SH-SY5Y (cell line): Measurements from ENCODE around the gene CNDP2.

Experiments used
- GATA2 ChIP-seq: IDR thresholded peaks from 2 replicates; pipeline ENCODE4 v1.6.1; 2011; ENCODE audit warnings: mild to moderate bottlenecking, low read depth, low read length
- GATA3 ChIP-seq: IDR thresholded peaks from 2 replicates; pipeline ENCODE4 v1.6.1; 2011; ENCODE audit warnings: low read depth, mild to moderate bottlenecking, low read length, moderate library complexity

Gene CNDP2

DNA sequence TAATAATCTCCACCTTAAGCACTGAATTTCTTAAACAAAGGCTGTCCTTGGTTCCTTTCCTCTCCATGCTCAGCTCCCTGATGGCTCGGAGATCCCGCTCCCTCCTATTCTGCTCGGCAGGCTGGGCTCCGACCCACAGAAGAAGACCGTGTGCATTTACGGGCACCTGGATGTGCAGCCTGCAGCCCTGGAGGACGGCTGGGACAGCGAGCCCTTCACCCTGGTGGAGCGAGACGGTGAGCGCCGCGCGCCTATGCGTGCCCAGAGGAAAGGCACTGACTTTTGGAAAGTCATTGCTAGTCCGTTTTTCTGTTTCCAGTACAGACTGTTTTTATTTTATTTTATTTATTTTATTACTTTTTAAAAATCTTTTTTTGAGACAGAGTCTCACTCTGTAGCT lies 9.6 kb downstream of the CNDP2 start:
- no peak for TF ChIP-seq GATA3
- no peak for TF ChIP-seq GATA2

DNA sequence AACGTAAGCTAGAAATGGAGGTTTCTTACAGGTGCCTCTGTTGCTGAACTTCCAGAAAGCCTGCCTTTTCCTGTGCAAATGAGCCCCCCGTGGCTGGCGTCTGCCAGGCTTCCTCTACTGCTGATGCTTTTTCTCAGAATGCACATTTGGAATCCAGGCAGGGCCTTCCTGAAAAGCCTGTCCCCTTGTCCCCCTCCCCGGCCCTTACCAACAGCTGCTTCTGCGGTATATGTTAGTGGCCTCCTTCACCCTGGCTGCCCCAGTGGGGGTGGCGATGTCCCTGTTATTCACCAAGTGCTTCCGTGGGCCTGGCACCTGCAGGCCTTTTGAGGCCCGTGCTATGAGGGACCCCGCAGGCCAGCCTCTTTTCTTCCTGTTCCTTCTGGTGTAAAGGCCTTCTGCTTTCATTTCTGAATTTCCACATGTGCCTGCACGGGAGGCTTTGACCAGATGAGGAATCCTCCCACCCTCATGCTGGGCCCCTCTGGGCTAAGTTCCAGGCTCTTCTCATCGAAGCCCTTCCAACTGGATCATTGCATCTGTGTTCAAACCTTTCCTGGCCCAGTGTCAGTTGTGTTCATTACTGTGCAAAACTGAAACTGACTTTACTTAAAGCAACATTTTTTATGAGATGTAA lies 10.4 kb downstream of the CNDP2 start:
- TF ChIP-seq GATA2, result no peak
- TF ChIP-seq GATA3, result no peak

DNA sequence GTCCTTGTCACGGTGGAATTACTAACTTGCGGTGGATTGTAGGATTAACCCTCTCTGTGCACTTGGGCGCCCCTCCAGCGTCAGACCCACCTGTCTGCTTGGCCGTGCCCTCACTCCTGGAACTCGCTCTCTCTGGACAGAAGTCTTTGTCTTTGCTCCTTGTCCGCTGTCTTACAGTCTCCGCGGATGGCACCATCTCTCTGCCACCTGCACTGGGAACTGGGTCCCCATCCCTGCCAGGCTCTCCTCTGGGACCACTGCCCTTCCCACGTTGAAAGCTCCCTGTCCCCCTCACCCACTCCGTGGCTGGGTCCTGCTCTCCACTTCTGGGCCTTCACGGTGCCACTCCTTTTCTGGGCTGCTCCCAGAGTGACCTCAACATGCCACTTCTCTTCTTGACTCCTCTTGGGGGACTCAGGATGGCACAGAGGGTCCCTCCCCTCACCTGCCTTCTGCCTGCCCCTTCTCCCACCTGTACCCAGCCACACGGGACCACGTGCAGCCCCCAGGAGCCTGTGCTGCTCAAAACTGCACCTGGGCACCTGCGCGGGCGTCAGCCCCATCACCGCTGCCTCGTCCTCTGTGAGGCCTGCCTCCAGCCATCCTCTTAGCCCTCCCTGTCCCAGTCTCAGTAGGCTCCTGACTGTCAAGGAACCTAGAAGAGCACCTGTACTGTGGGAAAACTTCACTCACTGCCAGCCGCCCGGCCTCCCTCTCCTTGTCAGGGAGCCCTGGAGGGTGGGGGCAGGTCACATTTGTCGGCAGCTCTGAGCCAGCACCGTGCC lies 11.1 kb downstream of the CNDP2 start:
- TF ChIP-seq GATA3, result no peak

DNA sequence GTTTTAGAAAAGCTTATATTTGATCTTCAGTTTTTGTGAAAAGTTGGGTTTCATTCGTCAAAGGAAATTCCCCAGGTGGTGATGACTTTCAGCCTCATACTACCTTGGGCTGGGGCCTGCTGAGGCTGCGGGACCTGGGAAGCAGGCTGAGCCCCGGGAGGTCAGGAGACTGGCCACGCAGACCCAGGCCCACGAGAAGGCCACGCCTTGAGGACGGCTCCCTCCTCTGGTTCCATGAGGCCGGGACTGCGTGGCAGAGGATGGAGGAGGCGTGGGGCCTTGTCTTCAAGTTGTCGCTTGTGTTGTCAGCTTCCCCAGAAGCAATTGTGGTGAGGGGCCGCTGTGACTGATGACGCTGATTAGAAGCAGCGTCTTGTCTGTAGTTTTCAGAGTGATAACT lies 11.8 kb downstream of the CNDP2 start:
- TF ChIP-seq GATA3 (no peak), GATA2 (no peak)

DNA sequence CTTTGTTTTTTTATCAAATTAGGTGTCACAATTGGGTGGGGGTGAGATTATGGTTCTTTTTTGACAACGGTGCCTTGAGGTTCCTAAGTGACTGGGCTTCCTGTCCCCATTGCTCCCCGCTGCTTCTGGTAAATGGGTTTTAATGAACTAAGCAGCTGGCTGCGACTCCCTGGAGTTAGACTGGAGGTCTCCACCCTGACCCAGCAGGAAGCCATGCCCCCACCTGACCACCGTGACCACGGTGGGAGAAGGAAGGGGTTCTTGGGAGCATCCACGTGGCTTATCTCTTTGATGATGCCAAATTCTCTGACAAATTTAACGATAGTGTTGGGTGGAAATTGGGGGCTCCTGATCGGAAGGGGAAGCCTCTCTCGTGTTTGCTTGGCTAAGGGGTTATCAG lies 12.2 kb downstream of the CNDP2 start:
- TF ChIP-seq GATA2 (no peak), GATA3 (no peak)

DNA sequence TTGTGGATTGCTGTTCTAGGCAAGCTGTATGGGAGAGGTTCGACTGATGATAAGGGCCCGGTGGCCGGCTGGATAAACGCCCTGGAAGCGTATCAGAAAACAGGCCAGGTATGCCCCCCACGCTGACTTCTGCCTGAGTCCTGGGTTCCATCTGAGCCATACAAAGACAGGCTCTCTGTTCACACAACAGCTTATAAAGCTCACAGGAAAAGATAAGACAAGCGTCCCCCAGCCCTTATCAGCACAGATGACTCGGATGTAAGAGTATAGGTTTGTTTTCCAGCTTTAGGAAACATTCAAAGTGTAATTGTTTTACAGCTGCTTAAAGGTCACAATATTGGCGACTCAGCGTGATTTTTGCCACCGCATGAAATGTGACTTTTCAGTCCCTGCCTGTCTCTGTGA lies 12.7 kb downstream of the CNDP2 start:
- TF ChIP-seq GATA2, result no peak

DNA sequence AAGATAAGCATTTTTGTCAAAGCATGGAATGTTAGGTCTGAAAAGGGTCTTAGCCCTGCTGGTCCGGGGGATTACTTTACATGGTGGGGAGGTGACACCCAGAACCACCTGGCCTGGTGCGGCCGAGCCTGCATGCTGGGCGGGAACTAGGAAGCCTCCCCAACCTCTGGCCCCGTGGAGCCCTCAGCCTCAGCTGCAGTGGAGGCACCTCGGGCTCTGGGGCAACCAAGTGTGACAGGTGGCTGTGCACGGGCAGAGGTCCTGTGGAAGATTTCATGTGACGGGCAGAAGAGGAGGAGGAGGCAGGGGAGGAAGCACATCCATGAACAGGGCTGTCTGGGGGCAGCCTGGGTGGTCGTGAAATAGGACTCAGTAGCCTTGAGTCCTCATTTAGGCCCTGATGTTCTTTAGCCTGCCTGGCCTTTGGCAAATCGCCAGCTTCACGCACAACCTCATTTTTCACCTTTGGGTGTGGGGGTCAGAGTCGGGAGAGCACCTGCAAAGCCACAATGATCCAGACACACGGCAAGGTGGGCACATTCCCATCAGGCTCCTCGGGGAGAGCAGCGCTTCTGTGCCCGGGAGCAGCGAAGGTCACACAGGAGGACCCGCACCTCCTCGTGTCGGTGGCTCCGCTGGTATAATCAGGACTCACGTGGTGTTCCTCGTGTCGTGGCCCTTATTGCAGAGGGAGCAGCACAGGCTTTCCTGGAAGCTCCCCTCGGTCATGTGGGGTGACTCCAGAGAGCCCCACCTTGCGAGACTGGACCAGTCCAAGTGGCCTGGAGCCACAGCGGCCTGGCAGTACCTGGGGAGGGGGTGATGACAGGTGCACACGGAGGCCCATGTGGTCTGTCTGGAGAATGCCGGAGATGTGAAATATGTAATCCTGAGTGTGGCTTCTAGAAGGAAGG lies 13.9 kb downstream of the CNDP2 start:
- TF ChIP-seq GATA3, result no peak
- TF ChIP-seq GATA2, result no peak

DNA sequence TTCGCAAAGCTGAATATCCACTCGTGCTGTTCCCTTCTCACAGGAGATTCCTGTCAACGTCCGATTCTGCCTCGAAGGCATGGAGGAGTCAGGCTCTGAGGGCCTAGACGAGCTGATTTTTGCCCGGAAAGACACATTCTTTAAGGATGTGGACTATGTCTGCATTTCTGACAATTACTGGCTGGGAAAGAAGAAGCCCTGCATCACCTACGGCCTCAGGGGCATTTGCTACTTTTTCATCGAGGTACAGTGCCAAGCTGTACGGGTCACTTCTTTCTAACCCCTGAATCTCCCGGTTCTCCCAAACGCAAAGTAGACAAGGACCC lies 14.6 kb downstream of the CNDP2 start:
- TF ChIP-seq GATA2 (no peak), GATA3 (no peak)

DNA sequence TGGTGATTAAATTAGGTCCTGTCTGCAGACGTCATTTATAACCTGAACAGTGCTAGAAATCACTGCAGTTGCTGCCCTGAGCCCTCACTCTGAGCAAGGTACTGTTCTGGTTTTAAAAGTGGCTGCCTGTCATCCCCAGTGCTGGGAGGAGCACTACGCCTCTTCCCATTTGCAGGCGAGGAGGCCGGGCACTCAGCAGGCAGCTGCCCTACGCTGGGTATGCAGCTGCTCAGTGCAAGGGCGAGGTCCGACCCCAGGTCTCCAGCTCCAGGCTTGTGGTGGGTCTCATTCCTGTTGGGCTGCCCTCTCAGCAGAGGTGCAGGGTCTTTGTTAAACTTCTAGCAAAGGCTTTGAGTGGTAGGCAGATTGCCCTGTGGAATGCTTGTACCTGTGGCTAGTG lies 15.7 kb downstream of the CNDP2 start:
- TF ChIP-seq GATA3, result no peak
- no peak for TF ChIP-seq GATA2

DNA sequence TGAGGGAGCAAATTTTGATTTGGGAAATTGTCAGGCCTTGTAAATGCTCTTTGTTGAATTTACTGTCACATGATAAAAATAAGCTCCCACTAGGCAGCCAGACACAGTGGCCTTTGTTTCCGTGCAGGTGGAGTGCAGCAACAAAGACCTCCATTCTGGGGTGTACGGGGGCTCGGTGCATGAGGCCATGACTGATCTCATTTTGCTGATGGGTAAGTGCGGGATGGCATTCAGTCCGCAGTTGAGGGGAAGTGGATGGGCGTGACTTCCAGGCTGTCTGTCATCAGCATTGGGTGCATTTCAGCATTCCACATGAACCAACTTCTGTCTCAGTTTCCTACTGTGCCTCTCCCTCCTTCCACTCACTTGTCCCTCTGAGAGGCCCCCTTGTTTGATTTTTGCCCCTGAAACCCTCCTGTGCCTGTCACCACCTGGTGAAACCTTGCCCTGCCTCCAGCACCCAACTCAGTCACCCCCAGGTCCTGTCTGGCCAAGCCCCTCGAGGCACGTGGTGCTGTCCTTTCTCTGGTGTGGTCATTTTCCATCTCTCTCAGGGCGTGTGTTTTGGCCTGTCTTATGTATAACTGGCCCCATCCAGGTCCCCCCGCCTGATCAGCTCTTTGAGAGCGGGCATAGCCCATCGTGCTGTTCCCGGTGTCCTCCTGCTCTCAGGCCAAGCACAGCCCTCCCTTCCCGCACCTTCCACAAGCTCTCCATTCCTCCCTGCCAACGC lies 16.3 kb downstream of the CNDP2 start:
- no peak for TF ChIP-seq GATA2
- TF ChIP-seq GATA3, result no peak

DNA sequence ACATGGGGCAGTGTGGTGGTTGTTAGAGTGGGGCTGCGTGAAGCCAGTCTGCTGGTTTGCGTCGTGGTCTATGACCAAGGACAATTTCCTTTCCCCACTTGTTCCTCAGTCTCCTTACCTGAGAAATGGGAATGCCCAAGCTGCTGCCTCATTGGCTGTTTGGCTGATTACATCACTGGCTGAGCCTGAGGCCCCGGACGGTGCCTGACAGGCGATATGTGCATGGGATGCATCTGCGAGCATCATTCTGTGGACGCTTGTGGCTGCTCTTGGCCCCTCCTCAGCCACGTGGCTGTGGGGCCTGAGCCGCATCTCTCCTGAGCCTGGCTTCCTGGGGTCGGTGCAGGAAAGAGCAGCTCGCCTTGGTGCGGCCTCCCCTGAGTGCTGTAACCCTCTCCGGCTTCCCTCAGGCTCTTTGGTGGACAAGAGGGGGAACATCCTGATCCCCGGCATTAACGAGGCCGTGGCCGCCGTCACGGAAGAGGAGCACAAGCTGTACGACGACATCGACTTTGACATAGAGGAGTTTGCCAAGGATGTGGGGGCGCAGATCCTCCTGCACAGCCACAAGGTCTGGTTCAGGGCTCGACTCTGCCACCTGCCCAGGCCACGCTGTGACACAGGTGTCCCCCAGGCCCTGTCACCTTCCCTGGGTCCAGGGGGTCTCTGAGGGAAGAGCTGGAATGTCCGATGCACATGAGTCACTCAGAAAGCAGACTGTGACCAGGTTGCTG lies 17.2 kb downstream of the CNDP2 start:
- no peak for TF ChIP-seq GATA3
- TF ChIP-seq GATA2, result no peak

DNA sequence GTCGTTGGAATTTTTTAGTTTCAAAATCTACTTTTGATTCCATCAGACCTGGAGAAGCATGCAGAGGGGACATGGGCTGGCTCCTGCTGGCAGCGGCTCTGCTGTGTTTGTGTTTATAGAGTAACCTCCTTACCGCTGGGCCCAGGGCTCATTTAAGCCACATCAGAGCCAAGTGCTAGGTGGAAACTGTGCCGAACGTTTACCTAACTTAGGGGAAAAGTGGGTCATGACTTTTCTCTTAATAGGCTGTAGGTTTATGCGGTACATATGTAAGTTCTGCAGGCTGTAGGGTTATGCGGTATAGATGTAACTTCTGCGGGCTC lies 17.7 kb downstream of the CNDP2 start:
- TF ChIP-seq GATA3 (no peak), GATA2 (no peak)

DNA sequence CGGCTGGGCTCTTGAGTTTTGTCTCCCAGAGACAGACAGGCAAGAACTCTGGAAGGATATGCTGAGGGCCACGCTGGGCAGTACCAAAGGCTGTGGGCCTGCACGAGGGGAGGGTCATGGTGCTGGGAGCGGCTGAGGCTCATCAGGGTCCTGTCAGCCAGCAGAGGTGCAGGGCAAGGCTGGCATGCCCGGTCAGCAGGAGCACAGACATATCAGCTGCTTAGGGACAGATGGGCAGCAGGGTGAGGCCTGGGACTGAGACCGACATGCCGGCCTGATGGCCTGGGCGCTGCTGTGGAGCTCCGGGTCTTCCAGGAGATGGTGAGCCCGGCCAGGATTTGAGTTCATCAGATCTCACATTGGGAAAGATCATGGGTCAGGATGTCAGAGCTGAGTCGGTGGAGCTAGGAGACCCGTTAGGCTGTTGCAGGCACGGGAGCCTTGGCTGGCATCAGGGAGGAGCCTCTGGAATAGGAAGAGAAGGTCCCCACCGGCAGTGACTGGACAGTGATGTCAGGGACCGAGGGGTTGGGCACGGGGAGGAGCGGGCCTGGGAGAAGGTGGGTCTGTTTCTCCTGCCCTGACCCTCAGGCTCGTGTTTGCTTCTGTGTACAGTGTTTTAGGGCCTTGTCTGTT lies 18.8 kb downstream of the CNDP2 start:
- TF ChIP-seq GATA2, result no peak
- TF ChIP-seq GATA3, result no peak
